Stimulated activated CD4-positive, alpha-beta T cell treated with anti-CD3 and anti-CD28 coated beads, Interleukin-15, amount 100 ng/mL, for 24 hours (primary cell): ENCODE data around the gene CCDC107.

Experiments used
- DNase-seq: peaks from one replicate; pipeline ENCODE4 v3.0.0-alpha.2; 2020

CCDC107 gene

DNA sequence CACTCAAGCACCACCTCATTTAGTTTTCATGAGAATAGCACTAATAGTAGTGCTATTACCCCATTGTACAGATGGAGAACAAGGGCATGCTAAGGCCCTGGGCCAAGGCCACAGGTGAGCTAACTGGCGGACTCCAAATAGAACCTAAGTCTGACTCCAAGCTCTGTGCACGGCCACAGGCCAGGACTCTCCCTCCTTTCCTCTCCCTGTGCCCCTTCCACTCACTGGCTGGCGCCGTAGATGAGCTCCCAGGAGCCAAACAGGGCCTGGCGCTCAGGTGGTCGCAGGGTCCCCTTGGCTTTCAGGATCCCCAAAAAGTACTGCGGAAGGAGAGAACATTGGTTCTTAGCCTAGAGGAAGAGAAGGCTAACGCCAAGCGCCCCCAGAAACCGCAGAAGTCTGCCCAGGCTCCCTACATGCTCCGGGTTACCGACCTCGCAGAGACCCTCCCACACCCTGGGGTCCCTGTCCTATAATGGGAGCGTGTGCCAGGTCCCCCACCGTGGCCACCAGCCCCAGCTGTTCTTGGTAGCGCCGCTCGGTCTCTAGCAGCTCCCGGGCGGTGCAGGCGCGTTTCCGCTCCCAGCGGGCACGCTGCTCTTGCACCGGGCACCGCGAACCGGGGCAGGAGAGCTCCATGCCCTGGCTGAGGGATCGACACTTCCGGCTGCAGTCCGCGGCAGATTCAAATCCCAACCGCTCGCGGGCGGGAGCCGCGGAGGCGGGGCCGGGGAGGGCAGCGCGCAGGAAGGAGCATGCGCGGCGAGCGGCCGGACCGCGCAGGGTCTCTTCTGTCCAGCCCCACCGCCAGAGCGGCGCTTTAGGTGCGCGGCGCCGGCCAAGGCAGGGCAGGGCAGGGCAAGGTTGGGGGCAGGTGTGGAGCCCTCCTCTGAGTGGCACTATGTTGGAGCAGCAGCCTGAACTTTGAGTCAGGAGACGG, 6.7 kb downstream of the CCDC107 start, which contains the start of gene ARHGEF39:
ARHGEF39 (minus strand) TSS at position 665 of the 940 bp plus-strand sequence; CDS start at position 639, 26 bp downstream.
- DNase-seq = peak; percentile 88

DNA sequence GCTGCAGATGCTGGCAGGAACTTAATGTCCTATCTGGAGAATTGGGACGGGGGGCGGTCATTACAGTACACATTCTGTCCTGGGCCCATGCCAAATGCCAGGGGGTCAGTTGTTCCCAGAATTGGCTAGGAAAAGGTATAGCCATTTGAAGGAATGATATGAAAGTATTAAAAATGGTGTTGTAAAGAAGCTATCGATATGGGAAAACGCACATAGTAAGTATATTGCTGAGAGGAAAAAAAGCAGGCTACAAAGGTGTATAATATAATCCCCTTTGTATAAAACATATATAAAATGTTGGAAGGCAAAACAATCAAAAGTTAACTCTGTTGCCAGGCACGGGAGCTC, 7.4 kb downstream of the CCDC107 start:
- no peak for DNase-seq

DNA sequence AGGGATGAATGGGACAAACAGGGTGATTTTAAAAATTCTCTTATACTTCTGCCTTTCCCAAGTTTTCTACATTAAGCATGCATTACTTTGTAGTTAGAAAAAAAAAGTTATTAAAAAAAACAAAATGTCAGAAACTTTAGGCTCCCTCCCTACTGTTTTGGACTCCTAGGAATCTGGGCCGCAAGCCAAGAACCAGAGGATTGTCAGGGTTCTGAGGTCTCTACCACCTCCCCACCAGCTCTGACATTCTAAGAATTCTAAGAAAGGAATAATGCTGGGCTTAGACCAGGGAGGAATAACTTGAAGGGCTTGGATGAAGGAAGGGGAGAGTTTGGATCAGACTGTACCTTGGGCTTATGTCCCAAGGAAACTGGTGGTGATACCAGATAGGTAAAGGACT, 8.0 kb downstream of the CCDC107 start:
- no peak for DNase-seq

DNA sequence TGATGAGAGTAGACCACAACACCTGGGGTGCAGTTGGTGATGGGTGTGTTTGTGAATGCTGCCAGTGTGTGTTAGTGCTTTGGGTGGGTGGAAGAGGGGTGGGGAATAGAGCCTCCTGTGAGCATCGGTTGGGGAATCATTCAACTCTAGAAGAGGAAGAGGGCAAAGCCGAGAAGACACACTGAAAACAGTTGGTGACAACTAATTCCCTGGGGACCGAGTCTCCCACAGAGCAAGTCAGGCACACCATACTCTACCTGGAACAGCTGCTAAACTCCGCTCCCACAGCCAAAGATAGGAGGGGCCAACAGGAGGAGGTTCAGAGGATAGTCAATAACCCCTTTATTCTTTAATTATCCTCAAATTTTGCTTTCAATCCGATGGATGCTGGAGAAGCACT, 8.5 kb downstream of the CCDC107 start:
- DNase-seq = no peak

DNA sequence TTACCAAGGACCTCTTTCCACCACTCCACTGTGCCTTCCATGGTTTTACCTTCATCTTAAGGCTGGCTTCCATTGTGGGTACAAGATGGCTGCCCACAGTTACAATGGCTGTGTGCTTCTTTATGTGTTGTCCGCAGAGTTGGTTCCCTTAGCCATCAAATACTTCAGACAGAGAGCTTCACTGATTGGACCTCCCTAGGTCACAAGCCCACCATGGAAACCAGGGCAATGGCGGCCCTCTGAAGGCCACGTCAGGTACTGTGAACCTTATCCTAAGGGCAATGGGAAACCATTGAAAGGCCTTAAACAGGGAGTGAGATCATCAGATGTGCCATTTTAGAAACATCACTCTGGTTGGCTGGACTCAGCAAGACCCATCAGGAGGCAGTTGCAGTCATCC, 9.8 kb downstream of the CCDC107 start:
- no peak for DNase-seq

DNA sequence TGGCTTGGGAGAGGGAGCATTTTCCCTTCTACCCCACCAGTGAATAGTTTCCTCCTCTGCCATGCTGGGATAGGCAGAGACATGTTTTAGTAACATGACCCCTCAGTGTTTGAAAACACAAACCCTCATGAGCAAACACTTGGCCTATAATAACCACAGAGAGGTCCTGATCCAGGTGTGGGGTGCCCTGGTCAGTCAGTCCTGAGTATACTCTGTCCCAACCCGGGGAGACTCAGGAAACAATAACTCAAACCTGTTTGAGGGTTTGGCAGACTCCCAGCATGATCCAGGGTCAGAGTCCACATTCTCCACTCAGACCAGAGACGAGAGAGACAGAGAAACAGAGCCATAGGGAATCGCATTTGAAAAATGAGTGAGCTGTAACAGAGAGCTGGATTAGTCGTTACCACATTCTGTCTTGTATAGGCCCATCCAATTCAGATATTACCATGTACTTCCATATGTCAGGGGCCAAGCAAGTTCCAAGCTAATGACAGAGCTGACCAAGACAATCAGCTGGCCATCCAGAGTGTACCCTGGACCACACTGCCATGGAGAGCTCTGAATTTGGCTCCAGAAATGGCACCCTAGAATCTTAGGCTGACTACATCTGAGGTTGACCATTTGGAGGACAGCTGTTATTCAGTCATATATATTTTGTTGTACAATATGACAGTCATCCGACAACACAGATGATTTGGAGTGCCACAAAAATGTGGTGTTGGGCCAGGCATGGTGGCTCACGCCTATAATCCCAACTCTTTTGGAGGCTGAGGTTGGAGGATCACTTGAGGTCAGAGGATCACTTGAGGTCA, 11.4 kb downstream of the CCDC107 start:
- DNase-seq = no peak

DNA sequence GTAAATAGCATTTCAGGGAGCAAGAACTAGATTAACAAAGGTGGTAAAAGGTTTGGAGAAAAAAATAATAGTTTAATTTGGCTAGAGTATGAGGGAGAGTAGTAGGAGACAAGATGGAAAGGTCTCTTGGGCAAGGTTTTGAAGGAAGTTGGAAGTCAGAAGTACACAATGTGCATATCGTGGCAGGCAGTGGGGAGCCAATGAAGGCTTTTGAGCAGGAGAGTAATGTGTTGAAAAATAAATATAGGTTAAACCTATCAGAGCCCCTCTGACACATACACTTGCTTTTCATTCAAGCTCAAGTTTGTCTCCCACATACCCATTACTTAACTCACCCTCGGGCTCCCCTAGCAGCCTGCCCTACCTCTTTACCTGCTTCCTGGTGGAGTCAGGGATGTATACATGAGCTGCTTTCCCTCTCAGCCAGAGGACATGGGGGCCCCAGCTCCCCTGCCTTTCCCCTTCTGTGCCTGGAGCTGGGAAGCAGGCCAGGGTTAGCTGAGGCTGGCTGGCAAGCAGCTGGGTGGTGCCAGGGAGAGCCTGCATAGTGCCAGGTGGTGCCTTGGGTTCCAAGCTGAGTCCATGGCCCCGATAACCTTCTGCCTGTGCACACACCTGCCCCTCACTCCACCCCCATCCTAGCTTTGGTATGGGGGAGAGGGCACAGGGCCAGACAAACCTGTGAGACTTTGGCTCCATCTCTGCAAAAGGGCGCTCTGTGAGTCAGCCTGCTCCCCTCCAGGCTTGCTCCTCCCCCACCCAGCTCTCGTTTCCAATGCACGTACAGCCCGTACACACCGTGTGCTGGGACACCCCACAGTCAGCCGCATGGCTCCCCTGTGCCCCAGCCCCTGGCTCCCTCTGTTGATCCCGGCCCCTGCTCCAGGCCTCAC, 15.3 kb downstream of the CCDC107 start, which contains the start of gene CA9:
CA9 (plus strand) TSS at position 797 of the 893 bp plus-strand sequence; CDS start at position 829, 32 bp downstream.
- DNase-seq = no peak

DNA sequence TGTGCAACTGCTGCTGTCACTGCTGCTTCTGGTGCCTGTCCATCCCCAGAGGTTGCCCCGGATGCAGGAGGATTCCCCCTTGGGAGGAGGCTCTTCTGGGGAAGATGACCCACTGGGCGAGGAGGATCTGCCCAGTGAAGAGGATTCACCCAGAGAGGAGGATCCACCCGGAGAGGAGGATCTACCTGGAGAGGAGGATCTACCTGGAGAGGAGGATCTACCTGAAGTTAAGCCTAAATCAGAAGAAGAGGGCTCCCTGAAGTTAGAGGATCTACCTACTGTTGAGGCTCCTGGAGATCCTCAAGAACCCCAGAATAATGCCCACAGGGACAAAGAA, 15.9 kb downstream of the CCDC107 start:
- no peak for DNase-seq

DNA sequence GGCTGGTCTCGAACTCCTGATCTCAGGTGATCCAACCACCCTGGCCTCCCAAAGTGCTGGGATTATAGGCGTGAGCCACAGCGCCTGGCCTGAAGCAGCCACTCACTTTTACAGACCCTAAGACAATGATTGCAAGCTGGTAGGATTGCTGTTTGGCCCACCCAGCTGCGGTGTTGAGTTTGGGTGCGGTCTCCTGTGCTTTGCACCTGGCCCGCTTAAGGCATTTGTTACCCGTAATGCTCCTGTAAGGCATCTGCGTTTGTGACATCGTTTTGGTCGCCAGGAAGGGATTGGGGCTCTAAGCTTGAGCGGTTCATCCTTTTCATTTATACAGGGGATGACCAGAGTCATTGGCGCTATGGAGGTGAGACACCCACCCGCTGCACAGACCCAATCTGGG, 17.1 kb downstream of the CCDC107 start:
- no peak for DNase-seq

DNA sequence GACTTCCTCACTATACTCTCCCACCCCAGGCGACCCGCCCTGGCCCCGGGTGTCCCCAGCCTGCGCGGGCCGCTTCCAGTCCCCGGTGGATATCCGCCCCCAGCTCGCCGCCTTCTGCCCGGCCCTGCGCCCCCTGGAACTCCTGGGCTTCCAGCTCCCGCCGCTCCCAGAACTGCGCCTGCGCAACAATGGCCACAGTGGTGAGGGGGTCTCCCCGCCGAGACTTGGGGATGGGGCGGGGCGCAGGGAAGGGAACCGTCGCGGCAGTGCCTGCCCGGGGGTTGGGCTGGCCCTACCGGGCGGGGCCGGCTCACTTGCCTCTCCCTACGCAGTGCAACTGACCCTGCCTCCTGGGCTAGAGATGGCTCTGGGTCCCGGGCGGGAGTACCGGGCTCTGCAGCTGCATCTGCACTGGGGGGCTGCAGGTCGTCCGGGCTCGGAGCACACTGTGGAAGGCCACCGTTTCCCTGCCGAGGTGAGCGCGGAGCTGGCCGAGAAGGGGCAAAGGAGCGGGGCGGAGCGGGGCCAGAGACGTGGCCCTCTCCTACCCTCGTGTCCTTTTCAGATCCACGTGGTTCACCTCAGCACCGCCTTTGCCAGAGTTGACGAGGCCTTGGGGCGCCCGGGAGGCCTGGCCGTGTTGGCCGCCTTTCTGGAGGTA, 17.8 kb downstream of the CCDC107 start:
- peak; percentile 61 for DNase-seq

DNA sequence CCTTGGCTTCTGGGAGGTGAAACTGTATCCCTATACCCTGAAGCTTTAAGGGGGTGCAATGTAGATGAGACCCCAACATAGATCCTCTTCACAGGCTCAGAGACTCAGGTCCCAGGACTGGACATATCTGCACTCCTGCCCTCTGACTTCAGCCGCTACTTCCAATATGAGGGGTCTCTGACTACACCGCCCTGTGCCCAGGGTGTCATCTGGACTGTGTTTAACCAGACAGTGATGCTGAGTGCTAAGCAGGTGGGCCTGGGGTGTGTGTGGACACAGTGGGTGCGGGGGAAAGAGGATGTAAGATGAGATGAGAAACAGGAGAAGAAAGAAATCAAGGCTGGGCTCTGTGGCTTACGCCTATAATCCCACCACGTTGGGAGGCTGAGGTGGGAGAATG, 21.0 kb downstream of the CCDC107 start:
- no peak for DNase-seq

DNA sequence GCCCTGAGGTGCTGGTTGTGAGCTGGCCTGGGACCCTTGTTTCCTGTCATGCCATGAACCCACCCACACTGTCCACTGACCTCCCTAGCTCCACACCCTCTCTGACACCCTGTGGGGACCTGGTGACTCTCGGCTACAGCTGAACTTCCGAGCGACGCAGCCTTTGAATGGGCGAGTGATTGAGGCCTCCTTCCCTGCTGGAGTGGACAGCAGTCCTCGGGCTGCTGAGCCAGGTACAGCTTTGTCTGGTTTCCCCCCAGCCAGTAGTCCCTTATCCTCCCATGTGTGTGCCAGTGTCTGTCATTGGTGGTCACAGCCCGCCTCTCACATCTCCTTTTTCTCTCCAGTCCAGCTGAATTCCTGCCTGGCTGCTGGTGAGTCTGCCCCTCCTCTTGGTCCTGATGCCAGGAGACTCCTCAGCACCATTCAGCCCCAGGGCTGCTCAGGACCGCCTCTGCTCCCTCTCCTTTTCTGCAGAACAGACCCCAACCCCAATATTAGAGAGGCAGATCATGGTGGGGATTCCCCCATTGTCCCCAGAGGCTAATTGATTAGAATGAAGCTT, 21.8 kb downstream of the CCDC107 start:
- no peak for DNase-seq

DNA sequence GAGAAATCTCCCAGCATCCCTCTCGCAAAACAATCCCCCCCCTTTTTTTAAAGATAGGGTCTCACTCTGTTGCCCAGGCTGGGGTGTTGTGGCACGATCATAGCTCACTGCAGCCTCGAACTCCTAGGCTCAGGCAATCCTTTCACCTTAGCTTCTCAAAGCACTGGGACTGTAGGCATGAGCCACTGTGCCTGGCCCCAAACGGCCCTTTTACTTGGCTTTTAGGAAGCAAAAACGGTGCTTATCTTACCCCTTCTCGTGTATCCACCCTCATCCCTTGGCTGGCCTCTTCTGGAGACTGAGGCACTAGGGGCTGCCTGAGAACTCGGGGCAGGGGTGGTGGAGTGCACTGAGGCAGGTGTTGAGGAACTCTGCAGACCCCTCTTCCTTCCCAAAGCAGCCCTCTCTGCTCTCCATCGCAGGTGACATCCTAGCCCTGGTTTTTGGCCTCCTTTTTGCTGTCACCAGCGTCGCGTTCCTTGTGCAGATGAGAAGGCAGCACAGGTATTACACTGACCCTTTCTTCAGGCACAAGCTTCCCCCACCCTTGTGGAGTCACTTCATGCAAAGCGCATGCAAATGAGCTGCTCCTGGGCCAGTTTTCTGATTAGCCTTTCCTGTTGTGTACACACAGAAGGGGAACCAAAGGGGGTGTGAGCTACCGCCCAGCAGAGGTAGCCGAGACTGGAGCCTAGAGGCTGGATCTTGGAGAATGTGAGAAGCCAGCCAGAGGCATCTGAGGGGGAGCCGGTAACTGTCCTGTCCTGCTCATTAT, 22.4 kb downstream of the CCDC107 start:
- no peak for DNase-seq

DNA sequence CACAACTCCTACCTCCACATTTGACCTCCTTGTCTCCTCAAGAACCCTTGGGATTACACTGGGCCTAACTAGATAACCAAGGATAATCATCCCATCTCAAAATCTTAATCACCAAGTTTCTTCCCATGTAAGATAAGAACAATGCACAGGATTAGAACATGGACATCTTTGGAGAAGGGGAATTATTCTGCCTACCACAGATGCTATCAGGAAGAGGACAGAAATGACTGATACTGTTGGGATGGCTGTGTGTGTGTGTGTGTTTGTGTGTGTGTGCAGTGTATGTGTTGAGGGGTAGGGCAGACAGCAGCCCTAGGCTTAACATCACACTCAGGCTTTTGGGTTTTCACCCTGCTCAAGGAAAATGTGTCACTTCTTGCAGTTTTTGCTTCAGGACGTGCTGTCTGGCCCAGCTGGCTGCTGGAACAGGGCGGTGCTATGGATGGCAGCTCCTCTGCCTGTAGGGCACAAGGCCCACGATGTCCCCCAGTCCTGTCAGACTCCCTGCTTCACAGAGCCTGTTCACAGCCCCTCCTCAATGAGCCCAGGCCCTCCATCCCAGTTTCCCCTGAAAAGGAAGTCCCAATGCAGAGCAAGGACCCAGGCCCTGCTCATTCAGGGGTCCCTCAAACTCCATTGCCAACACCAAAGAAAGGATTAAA, 23.4 kb downstream of the CCDC107 start:
- DNase-seq = no peak

DNA sequence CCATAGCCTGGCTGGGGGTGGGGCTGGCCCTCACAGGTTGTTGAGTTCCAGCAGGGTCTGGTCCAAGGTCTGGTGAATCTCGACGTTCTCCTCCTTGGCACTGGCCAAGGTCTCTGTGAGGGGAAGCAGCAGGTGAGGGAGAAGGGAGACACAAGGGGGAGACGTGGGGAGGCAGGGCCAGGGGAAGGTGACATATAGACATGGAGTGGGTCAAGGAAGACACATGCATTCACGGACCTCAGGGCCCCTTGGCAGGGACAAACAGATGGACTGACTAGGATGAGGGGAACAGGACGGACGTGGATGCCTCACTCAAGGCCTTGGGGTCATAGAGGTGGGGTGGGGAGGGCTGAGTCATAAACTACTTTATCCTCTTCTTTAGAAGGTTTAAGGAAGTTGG, 24.0 kb downstream of the CCDC107 start:
- DNase-seq = no peak

DNA sequence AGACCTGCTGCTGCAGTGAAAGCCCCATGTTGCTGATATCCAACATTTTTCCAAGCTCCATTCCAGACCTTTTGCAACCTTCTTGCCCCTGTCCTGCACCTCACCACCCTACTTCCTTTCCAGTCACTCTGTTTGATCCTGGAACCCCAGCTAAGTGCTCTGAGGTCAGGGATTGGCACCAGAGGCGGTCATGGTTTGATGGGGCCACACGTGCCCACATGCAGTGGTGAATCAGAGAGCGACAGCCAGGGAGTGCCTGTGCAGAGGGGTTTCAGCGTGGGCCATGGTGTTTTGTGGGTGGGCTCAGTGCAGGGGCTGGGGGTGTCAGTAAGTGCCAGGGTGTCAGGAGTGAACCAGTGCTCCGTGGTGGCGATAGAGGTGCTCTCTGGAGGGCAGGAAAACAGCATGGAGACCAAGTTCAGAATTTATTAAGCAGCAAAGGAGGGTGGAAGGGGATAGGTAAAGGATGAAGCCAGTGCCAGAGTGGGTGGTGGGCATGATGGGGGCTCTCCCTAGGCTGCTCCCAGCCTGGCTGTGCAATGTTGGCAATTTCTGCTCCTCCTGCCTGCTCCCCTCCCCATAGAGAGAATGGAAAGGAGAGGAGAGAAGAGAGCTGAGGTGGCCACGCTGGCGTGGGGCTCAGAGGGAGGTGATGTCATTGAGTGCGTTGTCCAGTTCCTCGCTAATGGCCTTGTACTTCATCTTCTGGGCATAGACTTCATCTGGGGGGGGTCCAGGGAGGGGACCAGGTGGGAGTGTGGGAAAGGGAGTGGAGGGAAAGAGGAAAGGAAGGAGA, 24.6 kb downstream of the CCDC107 start:
- DNase-seq = no peak

DNA sequence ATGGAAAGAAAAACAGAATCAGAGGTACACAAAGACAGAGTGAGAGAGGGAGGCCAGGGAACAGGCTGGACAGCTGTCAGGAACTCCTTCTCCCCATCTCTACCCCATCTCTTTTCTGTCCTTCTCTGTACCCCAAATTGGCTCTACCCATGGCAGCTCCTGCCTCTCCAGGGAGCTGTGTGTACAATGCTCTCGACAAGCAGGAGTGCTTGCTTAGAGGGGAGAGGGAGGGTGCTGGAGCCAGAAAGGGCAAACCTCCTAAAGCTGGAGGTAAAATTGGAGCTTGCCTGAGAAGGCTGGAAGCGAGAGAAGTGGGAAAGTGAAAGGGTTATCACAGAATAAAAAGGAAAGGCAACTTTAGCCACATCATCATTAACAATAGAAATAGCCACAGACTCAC, 25.2 kb downstream of the CCDC107 start:
- no peak for DNase-seq

DNA sequence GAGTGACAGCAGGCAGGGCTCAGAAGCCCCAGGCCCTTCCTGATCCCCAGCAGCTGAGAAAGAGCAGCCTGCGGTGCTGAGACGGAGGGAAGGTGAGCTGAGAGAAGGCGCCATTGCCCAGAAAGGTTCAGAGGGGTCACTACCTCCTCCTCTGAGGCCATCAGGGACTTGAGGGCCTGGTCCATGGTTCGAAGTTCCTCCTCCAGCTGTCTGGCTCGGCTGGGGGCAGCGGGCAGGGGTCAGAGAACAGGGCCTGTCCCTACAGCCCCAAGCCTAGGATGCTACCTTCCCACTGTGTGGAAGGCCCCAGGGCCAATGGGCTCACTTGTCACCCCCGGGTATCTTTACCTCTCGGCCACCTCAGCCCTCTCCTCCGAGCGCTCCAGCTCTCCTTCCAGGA, 26.8 kb downstream of the CCDC107 start:
- no peak for DNase-seq

DNA sequence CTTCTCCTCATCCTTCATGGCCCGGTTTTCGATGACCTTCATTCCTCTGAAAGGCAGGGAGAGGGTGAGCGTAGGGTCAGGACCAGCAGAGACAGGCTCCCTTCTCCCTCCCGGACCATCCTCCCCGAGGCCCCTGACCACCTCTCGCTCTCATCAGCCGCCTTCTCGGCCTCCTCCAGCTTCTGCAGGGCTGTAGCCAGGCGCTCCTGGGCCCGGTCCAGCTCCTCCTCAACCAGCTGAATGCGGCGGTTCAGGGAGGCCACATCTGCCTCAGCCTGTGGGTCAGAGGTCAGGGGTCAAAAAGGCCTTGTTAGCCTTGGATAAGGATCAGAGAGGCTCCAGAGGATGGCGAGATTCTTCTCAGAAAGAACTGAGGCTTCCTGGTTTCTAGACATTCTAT, 27.4 kb downstream of the CCDC107 start:
- DNase-seq = no peak
